ENCODE data around the gene PRDM5.

The PRDM5 gene

DNA sequence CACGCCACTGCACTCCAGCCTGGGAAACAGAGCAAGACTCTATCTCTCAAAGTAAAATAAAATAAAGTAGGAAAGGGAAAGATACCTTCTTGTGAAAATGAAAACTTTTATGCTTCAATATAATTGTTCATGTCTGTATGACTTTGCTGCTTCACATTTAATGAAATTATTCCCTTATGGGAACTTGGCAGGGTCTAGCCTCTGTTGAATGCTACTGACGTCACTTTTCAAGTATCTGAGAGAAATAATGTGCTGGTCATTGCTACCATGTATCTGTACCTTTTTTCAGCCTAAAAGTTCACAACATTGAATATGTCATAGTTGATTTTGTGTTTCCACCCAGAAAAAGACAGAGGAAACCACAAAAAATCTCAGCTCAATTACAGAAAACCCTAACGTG lies 65.2 kb downstream of the PRDM5 start:
- Histone ChIP-seq H3K27ac (ENCODE audit: low read length) (no peak overlapping the region), H3K9me3 (ENCODE audit: control insufficient read depth in 2 of 2, low read length in 2 of 2) (no peaks in the 10 kb centered on the region), H3K36me3 (ENCODE audit: control insufficient read depth in 2 of 2, insufficient read depth in 2 of 2, low read length in 2 of 2) (no peaks in the 10 kb centered on the region), H3K4me3 (ENCODE audit: low read length in 2 of 2) (no peak overlapping the region), H3K27me3 (ENCODE audit: control insufficient read depth in 1 of 2, insufficient read depth in 2 of 2, low read length in 2 of 2) (no peaks in the 10 kb centered on the region), H3K4me1 (ENCODE audit: control insufficient read depth, insufficient read depth, low read length) (no peaks in the 10 kb centered on the region), H3K9ac (ENCODE audit: low read length in 2 of 2) (no peak overlapping the region)

DNA sequence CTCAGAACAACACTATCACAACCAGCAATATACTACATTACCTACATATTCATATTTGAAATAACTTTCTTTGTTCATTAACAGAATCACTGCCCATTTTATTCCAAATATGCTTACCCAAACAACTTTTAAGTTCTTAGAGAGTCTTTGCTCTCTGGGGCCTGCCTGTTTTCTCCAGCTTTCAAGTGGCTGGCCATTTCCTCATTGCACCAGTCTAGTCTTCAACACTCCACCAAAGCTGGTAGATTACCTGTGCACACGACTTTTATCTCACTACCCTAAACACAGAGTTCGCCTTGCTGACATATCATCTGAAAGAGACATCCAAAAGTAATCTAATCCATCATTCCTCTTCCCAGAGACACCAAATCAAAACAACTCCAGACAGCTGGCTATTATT lies 66.2 kb downstream of the PRDM5 start:
- Histone ChIP-seq H3K27me3 (ENCODE audit: control insufficient read depth in 1 of 2, insufficient read depth in 2 of 2, low read length in 2 of 2) (no peaks in the 10 kb centered on the region), H3K27ac (ENCODE audit: low read length) (no peak overlapping the region), H3K4me1 (ENCODE audit: control insufficient read depth, insufficient read depth, low read length) (no peaks in the 10 kb centered on the region), H3K9me3 (ENCODE audit: control insufficient read depth in 2 of 2, low read length in 2 of 2) (no peaks in the 10 kb centered on the region), H3K4me3 (ENCODE audit: low read length in 2 of 2) (no peak overlapping the region), H3K36me3 (ENCODE audit: control insufficient read depth in 2 of 2, insufficient read depth in 2 of 2, low read length in 2 of 2) (no peaks in the 10 kb centered on the region), H3K9ac (ENCODE audit: low read length in 2 of 2) (no peak overlapping the region)

DNA sequence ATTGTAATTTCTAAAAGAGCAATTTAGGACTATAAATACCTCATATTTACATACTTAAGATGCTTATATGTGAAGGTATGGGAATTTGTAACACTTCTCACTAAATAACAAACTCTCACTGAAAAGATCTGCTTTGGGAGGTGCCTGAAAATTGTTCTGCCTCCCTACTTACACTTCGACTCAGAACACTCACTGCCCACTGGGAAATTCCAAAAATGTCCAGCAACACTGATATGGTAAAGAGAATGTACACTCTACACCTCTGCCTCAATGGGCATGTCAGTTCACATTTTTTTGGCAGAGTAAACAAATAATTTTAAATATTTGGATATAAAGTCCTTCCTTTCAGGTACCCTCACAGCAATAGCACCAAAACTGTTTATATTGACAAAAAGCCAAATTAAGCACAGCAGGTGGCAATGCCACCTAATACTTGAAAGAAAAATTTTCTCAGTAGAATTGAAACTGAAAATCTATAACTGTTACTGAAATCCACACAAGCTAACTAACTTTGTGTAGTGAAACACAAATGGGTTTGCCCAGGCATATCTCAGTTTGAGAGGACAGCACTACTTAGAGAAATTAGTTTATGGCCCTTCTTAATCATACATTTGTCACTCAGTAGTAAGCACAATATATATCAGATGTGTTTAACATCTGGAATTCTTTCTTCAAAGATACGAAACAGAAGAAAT lies 67.1 kb downstream of the PRDM5 start:
- H3K9ac ChIP-seq (ENCODE audit: low read length in 2 of 2): no peak overlapping the region
- H3K27ac ChIP-seq (ENCODE audit: low read length): no peak overlapping the region
- no peaks in the 10 kb centered on the region for H3K4me1 ChIP-seq (ENCODE audit: control insufficient read depth, insufficient read depth, low read length)
- no peaks in the 10 kb centered on the region for H3K36me3 ChIP-seq (ENCODE audit: control insufficient read depth in 2 of 2, insufficient read depth in 2 of 2, low read length in 2 of 2)
- no peaks in the 10 kb centered on the region for H3K27me3 ChIP-seq (ENCODE audit: control insufficient read depth in 1 of 2, insufficient read depth in 2 of 2, low read length in 2 of 2)
- H3K9me3 ChIP-seq (ENCODE audit: control insufficient read depth in 2 of 2, low read length in 2 of 2): no peaks in the 10 kb centered on the region
- no peak overlapping the region for H3K4me3 ChIP-seq (ENCODE audit: low read length in 2 of 2)

DNA sequence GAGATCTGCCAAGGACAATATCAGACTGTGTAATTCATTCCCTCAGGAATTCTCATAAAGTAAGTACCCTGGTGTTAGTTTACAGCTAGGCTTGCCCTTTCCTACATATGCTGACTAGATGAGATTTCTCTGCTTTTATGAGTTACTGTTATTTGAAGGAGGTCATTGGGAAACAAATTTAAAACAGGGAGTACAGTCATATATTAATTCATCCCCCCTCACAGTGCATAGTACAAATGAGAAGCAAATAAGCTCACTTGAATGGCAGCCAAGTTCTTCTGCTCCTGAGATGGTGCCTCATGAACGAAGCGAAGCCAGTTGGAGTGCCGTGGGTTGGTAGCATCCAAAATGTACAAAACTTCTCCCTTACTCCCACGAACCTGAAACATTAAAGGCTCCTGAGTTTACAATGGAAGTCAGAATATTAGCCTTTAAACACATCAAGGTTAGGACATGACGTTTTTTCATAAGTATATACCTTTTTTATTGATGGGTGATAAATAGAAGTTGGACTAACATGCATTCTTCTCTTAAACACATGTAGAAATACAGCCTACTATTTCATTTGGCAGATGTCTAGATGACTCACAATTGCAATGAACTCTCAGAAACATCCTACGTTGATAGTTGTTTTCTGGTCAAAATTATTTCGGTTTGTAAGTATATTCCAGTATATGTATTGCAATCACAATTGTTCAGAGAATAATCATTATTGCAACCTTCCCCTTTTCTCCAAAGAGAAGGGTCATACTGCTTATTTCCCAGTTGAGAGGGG lies 69.2 kb downstream of the PRDM5 start:
- H3K4me1 ChIP-seq (ENCODE audit: control insufficient read depth, insufficient read depth, low read length): no peaks in the 10 kb centered on the region
- no peaks in the 10 kb centered on the region for H3K9me3 ChIP-seq (ENCODE audit: control insufficient read depth in 2 of 2, low read length in 2 of 2)
- H3K27ac ChIP-seq (ENCODE audit: low read length): no peak overlapping the region
- H3K9ac ChIP-seq (ENCODE audit: low read length in 2 of 2): no peak overlapping the region
- H3K4me3 ChIP-seq (ENCODE audit: low read length in 2 of 2): no peak overlapping the region
- H3K36me3 ChIP-seq (ENCODE audit: control insufficient read depth in 2 of 2, insufficient read depth in 2 of 2, low read length in 2 of 2): no peaks in the 10 kb centered on the region
- no peaks in the 10 kb centered on the region for H3K27me3 ChIP-seq (ENCODE audit: control insufficient read depth in 1 of 2, insufficient read depth in 2 of 2, low read length in 2 of 2)

DNA sequence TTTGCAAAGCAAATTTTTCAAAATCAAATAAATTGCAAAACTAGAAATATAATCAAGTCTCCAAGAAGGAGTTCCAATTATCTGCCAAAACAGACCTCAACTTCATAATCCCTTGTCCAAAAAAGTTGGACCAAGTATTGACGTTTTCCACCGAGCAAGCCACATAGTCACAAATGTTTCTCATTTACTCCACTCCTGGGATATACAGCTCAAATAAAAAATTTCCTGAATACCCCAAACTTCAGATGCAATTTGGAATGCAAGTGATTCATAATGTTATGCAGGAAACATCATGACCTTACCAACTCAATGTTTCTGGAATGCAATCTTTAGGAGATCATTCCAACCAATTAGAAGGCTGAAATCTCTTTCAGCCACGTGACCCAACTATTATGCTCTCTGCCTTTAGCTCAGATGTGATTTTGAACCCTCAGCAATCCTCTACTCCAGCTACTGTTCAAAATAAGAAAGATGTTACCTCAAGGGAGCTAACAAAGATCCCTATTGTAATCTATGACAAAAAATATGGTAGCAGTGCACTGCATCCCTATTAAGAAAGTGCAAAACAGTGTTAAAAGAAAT lies 72.4 kb downstream of the PRDM5 start:
- no peaks in the 10 kb centered on the region for H3K9me3 ChIP-seq (ENCODE audit: control insufficient read depth in 2 of 2, low read length in 2 of 2)
- no peaks in the 10 kb centered on the region for H3K4me1 ChIP-seq (ENCODE audit: control insufficient read depth, insufficient read depth, low read length)
- H3K27ac ChIP-seq (ENCODE audit: low read length): no peak overlapping the region
- no peak overlapping the region for H3K4me3 ChIP-seq (ENCODE audit: low read length in 2 of 2)
- no peak overlapping the region for H3K9ac ChIP-seq (ENCODE audit: low read length in 2 of 2)
- no peaks in the 10 kb centered on the region for H3K36me3 ChIP-seq (ENCODE audit: control insufficient read depth in 2 of 2, insufficient read depth in 2 of 2, low read length in 2 of 2)
- H3K27me3 ChIP-seq (ENCODE audit: control insufficient read depth in 1 of 2, insufficient read depth in 2 of 2, low read length in 2 of 2): no peaks in the 10 kb centered on the region

DNA sequence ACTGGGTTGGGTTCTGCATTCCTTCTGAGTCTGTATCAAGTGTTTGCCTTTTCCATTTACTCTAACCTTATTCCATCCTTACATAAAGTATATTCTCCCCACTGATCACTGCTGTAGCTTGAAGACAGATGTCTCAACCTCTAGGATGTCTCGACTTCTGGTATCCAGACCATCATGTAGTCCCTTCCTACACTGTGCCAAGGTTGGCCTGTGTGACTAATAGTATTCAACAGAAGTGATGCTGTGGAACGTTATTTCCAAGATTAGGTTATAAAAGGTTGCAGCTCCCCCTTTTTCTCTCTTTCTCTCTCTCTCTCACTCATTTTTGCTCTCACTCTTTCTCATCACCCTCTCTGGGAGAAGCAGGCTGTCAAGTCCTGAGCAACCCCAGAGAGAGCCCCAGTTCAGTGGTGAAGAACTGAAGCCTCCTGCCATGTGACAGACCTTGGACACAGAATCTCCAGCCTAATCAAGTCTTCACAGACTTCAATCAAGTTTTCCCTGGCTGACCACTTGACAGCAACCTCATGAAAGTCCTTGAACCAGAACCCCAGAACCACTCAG lies 75.4 kb downstream of the PRDM5 start:
- no peak overlapping the region for H3K4me3 ChIP-seq (ENCODE audit: low read length in 2 of 2)

DNA sequence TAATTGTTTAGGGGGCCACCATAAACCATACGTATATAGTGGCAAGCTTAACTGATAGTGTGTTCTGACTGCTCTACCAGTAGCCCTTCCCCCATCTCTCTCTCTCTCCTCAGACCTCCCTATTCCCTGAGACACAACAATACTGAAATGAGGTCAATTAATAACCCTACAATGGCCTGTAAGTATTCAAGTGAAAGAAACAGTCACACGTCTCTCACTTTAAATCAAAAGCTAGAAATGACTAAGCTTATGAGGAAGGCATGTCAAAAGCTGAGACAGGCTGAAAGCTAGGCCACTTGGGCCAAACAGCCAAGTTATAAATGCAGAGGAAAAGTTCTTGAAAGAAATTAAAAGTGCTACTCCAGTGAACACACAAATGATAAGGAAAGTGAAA lies 78.0 kb downstream of the PRDM5 start:
- no peaks in the 10 kb centered on the region for H3K9me3 ChIP-seq (ENCODE audit: control insufficient read depth in 2 of 2, low read length in 2 of 2)
- no peaks in the 10 kb centered on the region for H3K4me1 ChIP-seq (ENCODE audit: control insufficient read depth, insufficient read depth, low read length)
- no peaks in the 10 kb centered on the region for H3K27me3 ChIP-seq (ENCODE audit: control insufficient read depth in 1 of 2, insufficient read depth in 2 of 2, low read length in 2 of 2)
- no peaks in the 10 kb centered on the region for H3K36me3 ChIP-seq (ENCODE audit: control insufficient read depth in 2 of 2, insufficient read depth in 2 of 2, low read length in 2 of 2)
- H3K27ac ChIP-seq (ENCODE audit: low read length): no peak overlapping the region
- no peak overlapping the region for H3K9ac ChIP-seq (ENCODE audit: low read length in 2 of 2)
- H3K4me3 ChIP-seq (ENCODE audit: low read length in 2 of 2): no peak overlapping the region

More for the DNA sequence above, 75.4 kb downstream of the PRDM5 start:
- no peak overlapping the region for H3K9ac ChIP-seq (ENCODE audit: low read length in 2 of 2)
- no peaks in the 10 kb centered on the region for H3K4me1 ChIP-seq (ENCODE audit: control insufficient read depth, insufficient read depth, low read length)
- H3K36me3 ChIP-seq (ENCODE audit: control insufficient read depth in 2 of 2, insufficient read depth in 2 of 2, low read length in 2 of 2): no peaks in the 10 kb centered on the region
- H3K27ac ChIP-seq (ENCODE audit: low read length): no peak overlapping the region
- no peaks in the 10 kb centered on the region for H3K9me3 ChIP-seq (ENCODE audit: control insufficient read depth in 2 of 2, low read length in 2 of 2)
- no peaks in the 10 kb centered on the region for H3K27me3 ChIP-seq (ENCODE audit: control insufficient read depth in 1 of 2, insufficient read depth in 2 of 2, low read length in 2 of 2)

DNA sequence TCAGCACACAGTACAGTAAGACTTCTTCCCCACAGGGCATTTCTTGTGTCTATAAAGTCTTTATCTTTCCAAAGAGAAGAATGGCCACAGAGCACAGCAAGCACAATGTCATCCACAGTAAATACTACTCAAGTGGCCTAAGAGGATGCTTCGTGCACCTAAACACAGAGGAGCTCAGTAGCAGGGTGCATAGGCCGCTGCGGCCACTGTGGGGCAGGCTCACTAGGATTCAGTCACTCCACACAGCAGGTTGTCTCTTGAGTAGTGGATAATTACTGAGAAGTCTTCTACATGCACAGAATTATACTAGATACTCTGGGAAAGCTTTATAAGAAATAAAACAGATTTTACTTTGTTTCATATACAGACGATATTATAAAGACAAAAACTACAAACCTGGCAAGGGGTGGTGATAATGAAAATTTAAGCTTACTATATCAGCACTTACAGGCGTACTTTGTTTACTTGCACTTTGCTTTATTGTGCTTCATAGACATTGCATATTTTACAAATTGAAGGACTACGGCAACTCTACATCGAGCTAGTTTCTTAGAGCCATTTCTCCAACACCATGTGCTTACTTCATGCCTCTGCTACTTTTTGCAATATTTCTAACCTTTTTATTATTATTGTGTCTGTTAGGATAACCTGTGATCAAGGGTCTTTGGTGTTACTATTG lies 78.5 kb downstream of the PRDM5 start:
- H3K4me3 ChIP-seq (ENCODE audit: low read length in 2 of 2): no peak overlapping the region
- H3K4me1 ChIP-seq (ENCODE audit: control insufficient read depth, insufficient read depth, low read length): no peaks in the 10 kb centered on the region
- H3K27ac ChIP-seq (ENCODE audit: low read length): no peak overlapping the region
- no peak overlapping the region for H3K9ac ChIP-seq (ENCODE audit: low read length in 2 of 2)
- no peaks in the 10 kb centered on the region for H3K9me3 ChIP-seq (ENCODE audit: control insufficient read depth in 2 of 2, low read length in 2 of 2)
- H3K27me3 ChIP-seq (ENCODE audit: control insufficient read depth in 1 of 2, insufficient read depth in 2 of 2, low read length in 2 of 2): no peaks in the 10 kb centered on the region
- no peaks in the 10 kb centered on the region for H3K36me3 ChIP-seq (ENCODE audit: control insufficient read depth in 2 of 2, insufficient read depth in 2 of 2, low read length in 2 of 2)

DNA sequence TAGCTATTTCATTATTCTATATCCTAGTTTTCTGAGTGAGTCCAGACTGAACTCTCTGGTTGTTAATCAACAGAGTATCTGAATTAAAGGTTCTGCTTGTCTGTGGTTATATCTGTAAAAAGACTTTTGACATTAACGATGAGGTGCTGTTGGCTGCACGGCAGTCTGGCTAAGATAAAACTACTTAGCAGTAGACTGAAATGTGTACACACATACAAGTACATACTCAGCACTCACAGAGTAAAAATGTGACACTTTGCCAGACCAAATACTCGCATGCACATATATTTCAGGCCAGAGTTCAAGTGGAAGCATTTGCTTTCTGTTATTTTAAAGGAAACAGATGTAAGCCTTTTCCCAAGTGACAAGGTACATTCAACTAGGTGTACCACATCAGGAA lies 80.5 kb downstream of the PRDM5 start:
- H3K4me1 ChIP-seq (ENCODE audit: control insufficient read depth, insufficient read depth, low read length): no peaks in the 10 kb centered on the region

DNA sequence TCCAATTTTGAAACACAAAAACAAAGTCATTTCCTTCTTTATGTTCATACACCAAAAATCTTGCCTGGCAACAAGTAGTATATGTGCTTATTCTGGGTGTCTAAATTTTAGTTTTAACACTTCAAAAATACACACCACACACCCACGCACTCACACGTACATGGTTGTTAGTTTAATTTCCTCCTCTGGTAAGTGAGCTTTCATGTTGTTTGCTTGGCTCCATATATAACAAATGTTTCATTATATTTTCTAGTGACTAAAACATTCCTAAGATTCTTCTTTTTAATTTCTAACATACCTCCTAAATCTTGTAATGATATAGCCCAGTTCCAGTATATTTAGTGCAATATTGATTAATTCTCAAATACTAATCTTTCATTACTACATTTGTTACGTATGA lies 80.9 kb downstream of the PRDM5 start:
- H3K27me3 ChIP-seq (ENCODE audit: control insufficient read depth in 1 of 2, insufficient read depth in 2 of 2, low read length in 2 of 2): no peaks in the 10 kb centered on the region
- H3K9ac ChIP-seq (ENCODE audit: low read length in 2 of 2): no peak overlapping the region
- no peak overlapping the region for H3K4me3 ChIP-seq (ENCODE audit: low read length in 2 of 2)
- no peaks in the 10 kb centered on the region for H3K9me3 ChIP-seq (ENCODE audit: control insufficient read depth in 2 of 2, low read length in 2 of 2)
- H3K27ac ChIP-seq (ENCODE audit: low read length): no peak overlapping the region
- H3K4me1 ChIP-seq (ENCODE audit: control insufficient read depth, insufficient read depth, low read length): no peaks in the 10 kb centered on the region
- no peaks in the 10 kb centered on the region for H3K36me3 ChIP-seq (ENCODE audit: control insufficient read depth in 2 of 2, insufficient read depth in 2 of 2, low read length in 2 of 2)

More for the DNA sequence above, 80.5 kb downstream of the PRDM5 start:
- H3K9me3 ChIP-seq (ENCODE audit: control insufficient read depth in 2 of 2, low read length in 2 of 2): no peaks in the 10 kb centered on the region
- no peaks in the 10 kb centered on the region for H3K36me3 ChIP-seq (ENCODE audit: control insufficient read depth in 2 of 2, insufficient read depth in 2 of 2, low read length in 2 of 2)
- no peaks in the 10 kb centered on the region for H3K27me3 ChIP-seq (ENCODE audit: control insufficient read depth in 1 of 2, insufficient read depth in 2 of 2, low read length in 2 of 2)
- H3K4me3 ChIP-seq (ENCODE audit: low read length in 2 of 2): no peak overlapping the region
- no peak overlapping the region for H3K27ac ChIP-seq (ENCODE audit: low read length)
- no peak overlapping the region for H3K9ac ChIP-seq (ENCODE audit: low read length in 2 of 2)

Measured in stomach smooth muscle (tissue), 2 donors.